Right forelimb (tissue), 1 donor: ENCODE results near the gene PDE11A.

ENCODE experiments used
- DNase-seq: peaks from one replicate; pipeline ENCODE4 v3.0.0-alpha.2; 2018

Gene PDE11A

DNA sequence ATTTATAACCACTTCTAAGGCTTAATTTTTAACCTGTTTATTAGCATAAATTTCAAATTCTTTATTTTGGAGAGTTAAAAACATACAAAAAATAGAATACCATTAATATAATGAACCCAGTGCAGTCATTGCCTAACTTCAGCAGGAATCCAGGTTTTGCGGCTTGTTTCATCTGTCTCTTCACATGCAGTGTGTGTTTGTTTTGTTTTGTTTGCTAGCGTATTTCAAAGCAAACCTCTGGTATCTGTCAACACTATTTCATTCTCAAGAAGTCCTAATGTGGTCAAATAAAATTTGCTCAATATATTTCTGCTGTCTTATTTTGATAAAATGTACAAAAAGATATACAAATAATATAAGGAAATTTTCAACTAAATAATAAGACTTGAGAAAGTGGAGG, 351.5 kb downstream of the PDE11A start:
- DNase-seq: no peak

DNA sequence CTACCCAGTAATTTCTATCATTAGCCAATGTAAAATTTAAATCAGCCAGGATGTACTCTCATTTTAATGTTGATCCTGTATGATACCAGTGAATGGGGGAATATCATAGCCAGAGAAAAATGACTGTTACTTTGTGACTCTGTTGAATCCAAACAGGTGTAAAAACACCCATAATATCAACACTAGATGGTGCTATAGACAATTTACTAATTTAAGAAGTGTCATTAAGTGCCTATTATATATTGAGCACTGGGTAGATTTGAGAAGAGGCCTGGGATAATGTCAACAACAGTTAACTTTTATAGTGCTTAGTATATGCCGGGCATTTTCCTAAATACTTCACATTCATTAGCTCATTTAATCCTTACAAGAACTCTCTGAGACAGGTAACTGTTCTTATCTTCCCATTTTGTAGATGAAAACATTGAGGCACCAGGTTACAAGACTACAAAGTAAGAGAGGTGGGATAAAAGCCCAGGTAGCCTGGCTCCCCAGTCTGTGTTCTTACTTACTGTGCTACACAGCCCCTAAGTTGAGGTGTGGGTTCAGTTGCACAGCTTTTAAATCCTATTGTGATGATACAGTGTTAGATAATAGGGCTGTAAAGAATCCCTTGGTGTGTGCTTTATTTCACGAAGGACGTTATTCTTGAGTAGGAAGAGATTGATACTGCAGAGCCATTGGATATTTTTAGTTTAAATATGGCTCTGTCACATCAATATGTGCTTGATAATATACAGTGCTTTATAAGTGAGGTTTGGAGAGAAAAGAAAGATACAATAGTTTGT, 354.6 kb downstream of the PDE11A start:
- DNase-seq: no peak

DNA sequence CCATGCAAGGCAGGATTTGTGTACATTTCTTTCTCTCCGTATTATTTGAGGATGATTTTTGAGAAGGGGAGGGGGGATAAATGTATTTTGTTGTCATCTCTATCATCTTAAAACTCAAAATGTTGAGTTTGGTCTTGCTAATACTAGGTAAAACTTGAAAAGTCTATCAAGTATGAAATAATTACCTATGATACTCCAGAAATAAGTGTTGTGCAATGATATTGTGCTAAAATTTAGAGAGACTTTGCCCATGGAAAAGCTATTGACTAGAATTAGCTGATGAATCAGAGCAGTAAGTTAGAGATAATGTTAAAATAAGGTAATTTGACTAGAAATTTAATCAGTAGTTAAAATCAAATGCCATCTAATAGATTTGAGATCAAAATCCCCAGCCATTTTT, 356.1 kb downstream of the PDE11A start:
- DNase-seq: no peak

DNA sequence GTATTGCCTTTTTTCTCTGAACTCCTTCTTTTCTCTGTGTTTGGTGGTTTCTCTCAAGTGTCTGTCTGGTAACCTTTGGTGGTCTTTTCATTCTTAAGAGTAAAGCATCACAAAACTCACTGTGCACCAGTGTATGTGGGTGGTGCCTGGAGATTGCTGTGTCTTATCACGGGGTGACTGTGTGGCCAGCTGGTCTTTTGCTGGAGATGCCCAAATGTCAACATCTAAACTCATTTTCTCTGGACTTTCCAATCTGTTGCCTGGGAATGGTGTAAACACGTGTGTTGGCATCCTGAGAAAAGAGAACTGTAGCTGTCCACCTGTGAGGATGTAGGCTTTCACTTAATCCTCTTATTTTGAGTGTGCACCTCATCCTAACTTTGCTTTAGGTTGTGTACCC, 356.8 kb downstream of the PDE11A start:
- DNase-seq: no peak

DNA sequence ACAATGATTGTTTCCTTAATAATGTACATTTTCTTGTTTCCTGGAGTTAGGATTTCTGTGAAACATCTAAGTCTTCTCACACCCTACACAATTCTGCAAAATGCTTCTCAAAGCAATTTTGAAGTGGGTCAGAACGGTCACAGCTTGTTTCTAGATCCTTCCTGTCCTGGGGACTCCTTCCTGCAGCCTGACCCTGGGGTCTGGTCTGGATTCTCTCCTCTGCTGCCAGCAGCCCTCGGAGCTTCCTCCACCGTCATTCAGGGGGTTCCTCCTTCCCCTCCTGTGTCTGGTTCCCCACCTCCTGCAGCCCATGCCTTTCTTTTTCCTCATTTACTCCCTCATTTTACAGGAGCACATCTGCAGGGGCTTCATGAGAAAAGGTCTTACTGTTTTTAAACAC, 357.9 kb downstream of the PDE11A start:
- DNase-seq: no peak

DNA sequence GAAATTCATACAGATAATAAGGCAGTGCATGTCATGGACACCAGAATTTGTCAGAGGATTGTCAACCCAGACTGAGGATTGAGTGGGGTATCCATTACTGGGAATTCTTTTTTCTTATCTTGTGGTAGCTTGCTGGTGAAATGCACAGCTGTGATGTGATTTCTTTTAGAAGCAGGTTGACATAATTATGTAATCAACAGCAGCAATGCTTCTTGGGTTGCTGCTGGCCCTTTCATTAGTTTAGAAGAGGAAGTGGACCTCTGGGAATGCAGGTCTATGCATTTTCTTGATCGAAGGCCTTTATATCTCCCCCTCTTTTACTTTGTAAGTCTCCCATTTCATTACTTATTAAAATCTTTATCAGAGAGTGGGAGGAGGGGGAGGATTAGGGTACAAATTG, 360.1 kb downstream of the PDE11A start:
- DNase-seq: no peak

DNA sequence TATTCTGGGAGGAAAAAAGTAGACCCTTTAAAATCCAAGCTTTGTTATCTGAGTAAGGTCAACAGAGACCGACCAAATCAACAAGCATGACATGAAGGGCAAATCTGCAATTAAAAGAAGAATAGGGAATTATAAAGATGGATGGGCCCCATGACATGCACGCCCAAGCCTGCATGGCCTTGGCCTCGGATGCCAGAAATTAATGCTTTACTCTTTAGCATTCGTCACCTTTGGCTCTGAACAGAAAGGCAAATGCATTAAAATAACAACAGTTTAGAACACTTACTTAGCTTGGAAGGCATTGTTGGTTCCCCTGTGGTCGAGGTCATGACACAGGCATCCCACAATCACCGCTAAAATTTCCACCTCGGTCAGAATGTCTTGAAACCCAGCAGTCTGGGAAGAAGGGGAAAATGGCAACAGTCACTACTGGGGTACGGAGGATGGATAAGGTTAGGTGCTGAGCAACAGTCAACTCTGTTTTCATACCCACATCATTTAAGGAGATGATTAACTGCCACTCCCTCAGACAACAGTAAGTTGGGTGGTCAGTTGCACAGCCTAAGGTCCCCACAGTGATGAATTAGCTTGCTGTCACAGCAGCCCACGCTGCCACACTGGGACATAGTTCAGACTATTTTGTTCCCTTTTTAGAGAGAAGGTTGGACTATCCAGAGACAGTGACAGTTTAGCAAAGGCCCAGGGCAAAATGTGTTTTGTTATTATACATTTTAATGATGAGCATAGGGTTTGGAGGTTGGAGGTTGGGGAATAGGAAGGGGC, 360.9 kb downstream of the PDE11A start:
- DNase-seq: no peak

DNA sequence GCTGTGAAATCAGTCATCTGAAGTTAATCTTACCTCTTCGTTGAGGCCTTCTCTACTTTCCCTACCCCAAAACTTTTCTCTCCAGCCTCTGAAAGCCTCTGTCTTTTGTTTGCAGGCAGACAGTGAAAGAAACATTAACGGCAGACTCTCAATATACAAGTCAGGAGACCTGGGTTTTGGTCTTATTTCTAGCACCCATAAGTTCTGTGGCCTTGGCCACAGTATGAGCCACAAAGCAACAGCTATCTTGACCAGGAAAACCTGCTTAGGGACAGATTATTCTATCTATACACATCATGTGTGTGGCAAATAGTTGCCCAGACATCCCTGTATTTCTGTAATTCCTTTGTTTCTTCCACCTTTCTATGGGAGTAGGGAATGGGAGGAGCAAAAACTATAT, 361.7 kb downstream of the PDE11A start:
- no peak for DNase-seq

DNA sequence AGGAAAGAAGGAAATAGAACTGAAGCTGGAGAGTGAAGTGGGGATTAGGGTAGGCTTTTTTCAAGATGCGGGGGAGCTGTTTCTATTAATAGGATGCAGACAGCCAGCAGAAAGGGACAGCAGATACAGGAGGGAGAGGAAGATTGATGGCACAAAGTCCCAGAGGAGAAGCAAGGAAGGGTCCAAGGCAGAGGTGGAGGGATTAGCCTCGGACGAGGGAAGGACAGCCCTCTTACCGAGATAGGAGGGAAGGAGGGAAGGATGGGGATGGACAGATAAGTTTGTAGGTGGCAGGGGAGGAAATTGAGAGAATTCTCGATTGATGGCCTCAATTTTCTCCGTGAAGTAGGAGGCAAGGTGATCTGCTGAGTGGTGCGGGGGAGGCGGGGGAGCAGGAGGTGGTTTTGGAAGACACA, 362.6 kb downstream of the PDE11A start:
- DNase-seq: no peak

DNA sequence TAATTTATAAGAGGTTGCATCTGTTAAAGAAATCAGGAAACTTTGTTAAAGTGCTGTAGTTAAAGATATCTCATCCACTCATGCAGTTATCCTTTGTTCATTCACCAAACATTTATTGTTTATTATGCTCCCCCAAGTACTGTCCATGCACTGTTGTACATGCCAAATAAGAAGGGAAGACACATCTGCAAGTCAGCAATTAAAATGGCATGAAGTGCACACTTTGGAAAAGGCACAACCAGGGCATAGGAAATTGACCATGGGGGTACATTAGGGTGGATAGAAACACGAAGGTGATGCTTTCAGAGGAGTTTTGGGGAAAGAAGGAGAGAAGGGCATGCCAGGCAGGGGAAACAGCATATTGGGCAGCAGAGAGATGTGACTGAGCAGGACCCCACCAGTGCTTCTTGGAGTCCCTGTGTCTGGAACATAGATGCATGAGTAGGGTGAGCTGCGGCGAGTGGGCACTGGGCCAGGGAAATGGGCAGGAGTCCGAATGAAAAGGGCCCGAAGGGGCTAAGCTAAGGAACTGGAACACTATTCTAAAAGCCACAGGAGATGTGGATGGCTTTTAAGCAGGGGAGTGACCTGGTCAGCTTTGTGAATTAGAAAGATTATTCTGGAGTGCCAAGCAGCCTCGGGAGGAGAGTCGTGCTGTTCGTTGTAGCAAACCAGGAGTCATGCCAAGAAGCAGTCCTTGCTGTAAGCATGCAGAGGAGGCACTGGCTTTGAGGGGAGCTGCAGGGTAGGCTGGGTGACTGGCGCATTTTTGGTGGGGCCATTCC, 363.7 kb downstream of the PDE11A start:
- DNase-seq: no peak

DNA sequence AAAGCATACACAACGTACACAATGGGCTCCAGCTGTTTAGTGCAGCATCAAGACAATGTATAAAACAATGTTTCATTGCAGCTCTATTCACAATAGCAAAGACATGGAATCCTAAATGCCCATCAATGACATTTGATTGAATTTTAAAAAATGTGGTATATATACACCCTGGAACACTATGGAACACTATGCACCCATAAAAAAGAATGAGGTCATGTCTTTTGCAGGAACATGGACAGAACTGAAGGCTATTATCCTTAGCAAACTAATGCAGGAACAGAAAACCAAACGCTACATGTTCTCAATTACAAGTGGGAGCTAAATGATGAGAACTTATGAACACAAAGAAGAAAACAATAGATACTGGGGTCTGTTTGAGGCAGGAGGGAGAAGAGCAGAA, 364.5 kb downstream of the PDE11A start:
- DNase-seq: no peak

DNA sequence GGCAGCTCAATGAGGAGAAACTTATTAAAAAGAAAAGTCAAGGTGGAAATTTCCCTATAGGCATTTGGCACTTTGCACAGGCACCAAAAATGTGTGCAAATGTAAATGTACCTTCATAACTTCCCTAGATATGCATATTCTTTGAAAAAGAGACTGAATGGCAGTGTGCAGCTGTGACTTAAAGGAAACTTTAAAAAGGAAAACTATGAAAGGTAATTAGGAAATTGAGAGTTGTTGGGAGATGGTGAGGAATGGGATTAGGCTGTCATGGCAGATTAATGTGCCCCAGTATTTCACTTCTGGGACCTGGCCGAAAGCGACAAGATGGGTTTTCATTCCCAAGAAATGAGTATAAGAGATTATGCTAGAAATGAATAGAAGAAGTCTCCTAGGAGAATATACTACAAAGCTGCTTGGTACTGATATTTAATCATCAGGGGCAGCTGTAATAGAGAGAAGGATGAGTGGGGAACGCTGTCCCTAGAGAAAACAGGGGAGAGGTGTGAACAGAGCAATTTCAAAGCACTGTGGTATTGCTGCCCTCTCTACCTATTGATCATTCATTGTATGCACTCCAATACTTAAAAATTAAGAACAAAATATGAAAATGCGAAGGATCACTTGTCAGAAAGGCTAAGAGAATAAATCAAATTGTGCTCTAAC, 366.9 kb downstream of the PDE11A start:
- DNase-seq: no peak

DNA sequence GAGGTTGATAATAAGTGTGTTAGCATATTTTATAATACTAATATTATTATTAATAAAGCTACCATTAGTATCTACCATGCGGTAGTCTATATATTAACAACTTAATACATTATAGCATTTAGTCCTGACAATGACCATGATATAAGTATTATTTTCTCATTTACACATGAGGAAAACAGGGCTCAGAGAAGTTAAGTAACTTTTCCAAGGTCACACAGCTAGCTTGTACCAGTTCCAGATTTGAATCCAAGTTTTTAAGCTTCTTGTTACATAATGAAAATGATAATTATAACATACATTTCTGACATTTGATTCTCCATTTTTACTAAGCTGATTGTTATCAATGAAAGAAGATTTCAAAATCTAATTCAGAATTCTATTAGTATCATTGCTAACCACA, 369.4 kb downstream of the PDE11A start:
- no peak for DNase-seq

DNA sequence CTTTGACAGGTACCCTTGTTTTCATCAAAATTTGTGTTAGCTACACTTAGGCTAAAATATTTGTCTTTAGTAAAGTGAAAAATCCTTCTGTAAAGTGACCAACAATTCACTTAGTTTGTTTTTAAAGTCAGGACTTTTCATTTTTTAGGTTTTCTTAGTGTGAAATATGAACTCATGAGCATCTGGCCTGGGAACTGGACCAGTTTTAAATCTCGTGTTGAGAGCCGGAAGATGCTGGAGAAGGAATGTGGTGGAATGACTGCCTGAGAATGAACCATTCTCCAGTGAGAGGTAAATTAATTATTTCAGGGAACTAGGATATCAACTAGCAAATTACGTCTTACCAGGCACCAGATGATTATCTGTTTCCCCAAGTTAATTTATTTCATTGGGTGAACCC, 374.3 kb downstream of the PDE11A start:
- no peak for DNase-seq

DNA sequence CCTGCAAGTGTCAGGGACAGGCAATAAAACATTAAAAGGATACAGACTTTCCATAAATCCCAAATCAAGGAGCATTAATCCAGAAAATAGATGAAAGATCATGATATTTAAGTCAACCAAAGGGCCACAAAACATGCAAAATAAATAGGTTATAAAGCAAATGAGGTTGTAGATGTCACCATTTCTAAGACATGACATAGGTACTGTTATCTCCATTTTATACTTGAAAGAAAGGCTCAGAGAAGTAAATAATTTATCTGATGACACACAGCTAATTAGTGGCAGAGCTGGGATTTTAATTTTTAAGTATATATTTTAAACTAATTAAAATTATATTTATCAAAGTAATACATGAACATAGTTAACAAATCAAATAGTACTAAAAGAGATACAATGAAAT, 378.2 kb downstream of the PDE11A start:
- no peak for DNase-seq

DNA sequence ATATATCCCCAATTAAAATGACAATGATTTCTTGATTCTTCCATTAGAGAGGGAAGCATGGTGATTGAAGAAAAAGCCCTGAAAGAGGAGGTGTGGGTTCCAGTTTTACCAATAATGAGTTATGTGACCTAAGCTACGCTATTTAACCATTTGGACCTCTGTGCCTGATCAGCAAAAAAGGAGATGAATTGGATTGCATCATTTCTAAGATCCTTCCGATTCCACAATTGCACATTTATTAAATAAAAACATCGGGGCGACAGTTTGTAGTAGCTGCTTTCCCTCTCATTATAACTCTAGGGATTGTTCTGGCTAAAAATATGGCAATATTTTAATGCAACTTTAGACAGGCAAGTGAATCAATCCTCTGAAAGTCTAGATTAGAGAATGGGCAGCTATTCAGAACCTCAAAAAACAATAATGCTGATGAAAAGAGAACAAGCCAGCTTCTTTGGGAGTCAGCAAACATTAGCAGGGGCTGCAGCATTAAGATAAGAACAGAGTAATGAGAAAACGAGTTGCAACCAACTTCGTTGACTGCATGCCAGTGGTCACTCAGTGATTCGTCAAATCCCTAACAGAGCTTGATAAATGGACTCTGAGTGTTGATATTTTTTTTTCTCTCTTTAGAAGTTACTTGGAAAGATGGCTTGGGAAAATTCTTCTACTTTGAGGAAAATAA, 378.8 kb downstream of the PDE11A start:
- no peak for DNase-seq

DNA sequence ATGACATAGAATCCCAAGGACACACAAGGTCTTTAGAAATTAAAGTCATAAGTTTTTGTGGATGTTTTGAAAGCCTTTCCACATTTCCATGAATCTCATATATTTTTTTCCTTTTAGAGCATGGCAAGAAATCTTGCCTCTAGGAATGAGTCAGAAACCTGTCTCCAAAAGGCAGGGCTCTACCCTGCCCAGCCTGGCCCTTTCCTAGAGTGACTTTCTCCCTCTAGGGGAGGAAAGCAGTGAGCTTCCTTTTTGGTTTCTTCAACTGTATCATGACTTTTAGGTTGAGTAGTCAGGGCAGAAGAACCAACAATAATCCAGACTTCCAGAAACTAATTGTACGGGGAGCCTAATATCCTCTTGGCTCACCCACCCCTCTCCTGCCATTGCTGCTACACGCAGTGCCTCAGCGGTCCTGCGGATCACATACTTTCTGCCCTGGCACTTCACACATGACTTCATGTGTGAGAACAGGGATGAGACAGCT, 379.8 kb downstream of the PDE11A start:
- no peak for DNase-seq

DNA sequence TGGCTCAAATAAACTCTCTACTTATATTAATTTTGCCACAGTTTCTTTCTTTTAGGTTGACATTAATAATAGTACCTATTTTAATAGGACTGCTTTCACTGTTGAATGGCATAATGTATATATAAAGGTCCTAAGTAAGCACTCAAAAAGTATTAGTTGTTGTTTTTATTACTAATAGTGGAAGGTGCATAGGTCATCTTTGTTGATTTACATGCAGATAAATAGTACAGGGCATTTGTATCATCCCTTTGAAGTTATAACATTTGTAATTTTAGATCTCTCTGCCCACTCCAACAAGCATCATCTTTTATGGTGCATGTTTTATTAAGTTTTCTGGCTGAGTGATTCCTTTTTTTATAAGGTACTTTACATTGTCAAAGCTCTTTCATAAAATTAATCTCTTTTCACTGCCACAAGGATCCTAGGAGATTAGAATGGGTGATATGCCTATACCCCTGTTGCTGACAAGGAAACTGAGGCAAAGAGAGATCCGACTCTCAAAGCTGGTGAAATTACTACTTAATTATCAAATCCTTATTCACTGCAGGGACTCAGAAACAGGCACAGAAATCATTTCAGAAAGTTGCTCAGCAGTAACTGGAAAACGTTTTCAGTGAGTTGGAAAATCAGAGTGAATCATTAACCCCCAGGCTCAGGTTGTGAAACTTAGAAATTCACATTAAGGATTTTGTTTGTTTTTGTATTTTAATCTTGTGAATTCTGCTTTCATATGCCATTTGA, 380.4 kb downstream of the PDE11A start:
- no peak for DNase-seq

DNA sequence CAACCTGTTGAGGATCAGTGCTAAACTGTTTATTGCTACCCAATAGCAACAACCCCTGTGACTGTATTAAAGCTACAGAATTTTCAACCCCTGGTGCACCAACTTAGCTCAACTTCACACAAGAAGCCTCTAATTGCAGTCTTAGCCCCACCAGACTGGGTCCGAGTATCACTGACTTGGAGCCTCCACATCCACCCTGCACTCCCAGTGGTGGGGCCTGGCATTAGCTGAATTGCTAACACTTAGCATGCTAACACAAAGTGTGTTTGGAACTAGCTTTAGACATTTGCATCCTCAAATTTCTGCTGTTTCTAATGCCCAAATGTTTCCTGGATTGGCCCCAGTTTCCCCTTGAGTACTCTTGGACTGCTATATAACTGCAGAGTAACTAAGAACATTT, 381.4 kb downstream of the PDE11A start:
- DNase-seq: no peak

DNA sequence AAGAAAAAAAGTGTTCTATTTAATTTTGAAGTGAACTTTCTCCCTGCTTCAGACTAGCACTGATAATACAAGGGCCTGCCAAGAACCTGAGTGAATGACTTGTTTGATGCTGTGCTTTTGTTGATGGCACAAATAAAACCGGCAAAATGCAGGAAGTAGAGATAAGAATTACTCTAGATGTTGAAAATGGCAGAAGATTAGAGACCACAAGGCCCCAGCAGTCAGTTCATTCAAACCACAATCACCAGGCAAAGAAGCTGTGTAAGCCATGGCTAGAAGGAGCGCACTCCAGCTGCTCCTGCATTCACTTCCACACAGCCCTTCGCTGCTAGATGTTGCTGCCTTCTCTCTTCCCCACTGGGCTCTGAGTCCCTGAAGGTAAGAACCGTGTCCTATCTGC, 383.0 kb downstream of the PDE11A start:
- no peak for DNase-seq

DNA sequence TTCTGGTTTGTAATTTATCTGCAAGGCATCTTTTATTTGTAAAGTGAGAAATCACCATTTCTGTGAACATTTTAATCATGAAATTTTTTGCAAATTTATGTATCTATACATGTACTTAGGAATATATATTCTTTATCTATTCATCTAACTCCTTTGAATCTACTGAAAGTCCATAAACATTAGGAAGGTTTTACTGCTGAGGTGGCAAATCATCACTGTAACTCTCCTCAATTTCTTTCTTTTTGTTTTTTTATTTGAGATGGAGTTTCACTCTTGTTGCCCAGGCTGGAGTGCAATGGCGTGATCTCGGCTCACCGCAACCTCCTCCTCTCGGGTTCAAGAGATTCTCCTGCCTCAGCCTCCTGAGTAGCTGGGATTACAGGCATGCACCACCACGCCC, 383.7 kb downstream of the PDE11A start:
- DNase-seq: no peak

DNA sequence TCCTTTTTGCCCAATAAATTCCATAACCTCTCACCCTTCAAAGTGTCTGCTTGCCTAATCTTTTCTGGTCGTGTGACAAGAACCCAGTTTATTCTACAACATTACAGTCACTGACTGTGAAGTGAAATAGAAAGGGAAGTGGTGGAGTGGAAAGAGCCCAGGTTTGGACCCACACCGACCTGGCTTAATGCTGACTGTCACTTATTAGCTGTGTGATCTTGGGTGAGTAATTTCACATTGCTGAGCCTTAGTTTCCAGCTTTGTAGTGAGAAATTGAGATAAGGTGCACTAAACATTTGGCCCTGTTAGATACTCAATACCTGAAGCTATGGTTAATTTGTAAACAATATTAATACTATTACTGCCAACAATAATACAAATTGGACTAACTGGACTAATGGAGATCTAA, 388.9 kb downstream of the PDE11A start:
- no peak for DNase-seq
